HG02943 (cell line): Measurements from ENCODE around the gene DSTN.

Experiments
- ATAC-seq: cut with Tn5 transposase; IDR thresholded peaks from one replicate; pipeline ENCODE4 v1.9.1; 2021; ENCODE audit warnings: mild to moderate bottlenecking, low read depth, moderate library complexity; ENCODE audit not compliant: unreplicated experiment

The DSTN gene

DNA sequence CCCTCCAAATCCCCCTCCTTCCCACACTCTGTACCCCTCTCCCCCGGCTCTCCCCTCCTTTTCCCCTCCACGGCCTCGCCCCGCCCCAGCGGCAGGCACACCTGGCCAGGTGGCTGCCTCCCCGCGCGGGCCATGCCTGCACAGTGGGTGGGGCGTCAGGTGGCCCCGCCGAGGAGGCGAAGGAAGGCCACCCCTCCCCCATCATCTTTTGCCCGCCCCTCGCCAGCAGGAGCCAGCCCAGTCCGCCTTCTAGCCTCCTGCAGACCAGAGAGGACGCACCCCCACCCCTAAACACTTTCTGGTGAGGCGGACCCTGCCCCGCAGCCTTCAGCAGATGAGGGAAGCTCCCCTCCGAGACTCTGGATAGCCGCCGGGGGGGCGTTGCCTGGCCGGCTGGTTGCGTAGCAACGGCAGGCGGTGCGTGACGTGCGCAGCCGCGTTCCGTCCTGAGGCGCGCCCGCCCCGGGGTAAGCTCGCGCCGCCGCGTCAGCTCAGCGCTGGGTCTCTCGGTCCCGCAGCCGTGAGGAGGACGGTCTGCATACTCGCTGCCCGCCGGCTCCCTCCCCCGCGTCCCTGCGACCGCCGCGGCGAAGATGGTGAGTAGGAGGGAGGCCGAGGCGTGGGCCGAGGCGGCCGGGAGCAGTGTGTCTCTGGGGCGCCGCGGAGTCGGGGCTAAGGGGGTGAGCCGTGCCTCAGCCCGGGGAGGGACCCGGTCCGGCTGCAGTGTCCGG, at the start of gene DSTN:
TSS of gene DSTN (plus strand) at position 460 of the 731 bp plus-strand sequence. CDS start at position 594, 134 bp downstream.
- ATAC-seq, result peak; percentile 81

DNA sequence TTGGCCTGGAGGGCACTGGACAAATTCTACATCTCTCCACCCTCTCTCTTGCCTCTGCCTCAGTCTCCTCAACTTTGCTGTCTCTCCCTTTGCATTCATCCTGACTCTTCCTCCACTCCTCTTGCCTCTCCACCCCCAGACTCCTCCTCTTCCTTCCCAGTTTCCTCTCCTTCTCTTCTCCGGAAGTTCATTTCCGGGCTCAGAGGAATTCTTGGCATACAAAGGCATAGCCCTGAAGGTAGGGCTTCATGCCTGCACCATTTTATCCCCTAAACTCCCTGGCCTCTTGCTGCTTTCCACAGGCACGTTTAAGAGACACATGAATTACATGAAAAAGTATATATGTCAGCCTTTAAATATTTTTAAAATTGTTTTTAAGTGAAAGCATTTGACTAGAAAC, 49.3 kb upstream of the DSTN start:
- ATAC-seq, result no peak

DNA sequence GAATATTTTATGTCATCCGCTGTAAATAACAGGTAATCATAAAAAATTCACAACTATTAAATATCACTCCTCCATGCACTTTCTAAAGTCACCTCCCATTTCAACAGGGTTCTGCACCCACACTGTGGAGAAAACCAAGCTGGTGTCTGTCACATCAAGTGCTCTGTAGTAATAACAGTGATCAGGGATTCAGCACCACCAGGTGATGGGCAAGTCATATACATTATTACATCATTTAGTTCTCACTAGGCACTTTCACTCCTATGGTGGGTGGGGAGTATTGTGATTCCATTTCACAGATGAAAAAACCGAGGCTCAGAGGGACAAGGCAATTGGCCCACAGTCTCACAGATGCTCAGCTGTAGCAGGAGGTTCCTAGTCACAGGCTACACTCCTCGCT, 47.3 kb upstream of the DSTN start:
- ATAC-seq, result no peak

DNA sequence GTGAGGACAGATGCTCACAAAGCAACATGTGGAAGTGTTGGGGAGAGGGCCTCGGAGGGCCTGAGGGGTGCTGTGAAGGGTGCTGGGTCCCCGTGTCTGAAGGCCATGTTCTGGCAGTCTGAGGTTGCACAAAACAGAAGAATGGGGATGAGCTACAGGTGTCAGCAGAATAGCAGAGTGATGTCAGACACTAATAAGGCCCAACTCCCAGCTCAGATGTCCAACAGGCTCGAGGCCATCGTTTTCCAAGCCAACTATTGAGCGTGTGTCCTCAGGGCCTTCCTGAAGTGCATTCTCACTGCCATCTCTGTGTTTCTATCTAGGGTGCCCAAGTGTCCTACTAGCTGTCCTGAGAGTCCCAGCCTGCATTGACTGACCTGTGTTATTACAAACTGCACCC, 46.5 kb upstream of the DSTN start:
- ATAC-seq, result no peak

DNA sequence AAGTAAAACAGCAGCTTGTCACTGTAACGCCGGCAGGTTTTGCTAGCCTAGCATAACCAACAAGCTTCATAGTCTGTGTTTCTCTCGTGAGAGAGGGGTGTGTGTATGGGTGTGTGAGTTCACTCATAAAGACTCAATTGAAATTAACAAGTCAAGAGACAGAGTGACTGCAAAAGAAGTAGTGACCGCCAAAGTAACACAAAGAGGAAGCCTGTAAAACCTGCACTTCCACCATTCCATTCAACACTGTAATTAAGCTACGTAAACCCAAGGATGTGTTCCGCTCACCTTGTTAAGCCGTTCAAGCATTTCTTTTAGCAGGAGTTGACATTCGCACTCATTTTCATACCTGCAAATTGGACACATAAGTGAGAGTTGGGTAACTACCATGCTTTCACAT, 45.3 kb upstream of the DSTN start:
- ATAC-seq, result no peak

DNA sequence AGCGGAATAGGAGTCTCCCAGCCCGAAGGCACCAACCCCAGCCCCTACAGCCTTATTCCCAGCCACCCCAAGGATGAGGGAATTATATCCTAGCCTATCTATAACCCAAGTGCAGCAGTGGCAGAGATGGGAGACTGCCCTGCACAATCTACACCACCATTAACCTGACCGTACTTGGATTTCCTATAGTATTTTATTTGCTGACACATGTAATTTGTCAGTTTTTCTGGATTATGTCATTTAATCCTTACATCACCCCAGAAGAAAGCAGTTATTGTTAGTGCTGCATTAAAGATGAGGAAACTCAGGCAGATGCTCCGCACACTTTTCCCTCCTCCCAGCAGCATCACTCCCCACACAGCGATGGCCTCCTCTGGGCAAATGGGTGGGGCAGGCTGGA, 44.7 kb upstream of the DSTN start:
- ATAC-seq, result no peak

DNA sequence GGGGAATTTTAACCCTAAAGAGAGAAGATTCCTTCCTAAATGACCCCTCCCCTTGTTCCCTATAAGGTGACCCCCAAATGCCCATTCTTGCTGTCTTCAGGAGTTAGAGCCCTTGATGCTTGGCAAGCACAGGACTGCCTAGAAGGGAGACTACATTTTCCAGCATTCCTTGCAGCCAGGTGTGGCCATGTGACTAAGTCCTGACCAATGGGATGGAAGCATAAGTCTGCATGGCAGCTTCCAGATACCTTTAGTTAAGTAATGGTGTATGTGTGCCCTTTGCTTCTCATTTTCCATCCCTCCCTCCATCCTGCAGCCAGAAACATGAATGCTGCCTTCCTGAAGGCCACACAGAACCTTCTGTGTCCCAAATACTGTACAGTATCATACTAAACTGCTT, 44.2 kb upstream of the DSTN start:
- no peak for ATAC-seq

DNA sequence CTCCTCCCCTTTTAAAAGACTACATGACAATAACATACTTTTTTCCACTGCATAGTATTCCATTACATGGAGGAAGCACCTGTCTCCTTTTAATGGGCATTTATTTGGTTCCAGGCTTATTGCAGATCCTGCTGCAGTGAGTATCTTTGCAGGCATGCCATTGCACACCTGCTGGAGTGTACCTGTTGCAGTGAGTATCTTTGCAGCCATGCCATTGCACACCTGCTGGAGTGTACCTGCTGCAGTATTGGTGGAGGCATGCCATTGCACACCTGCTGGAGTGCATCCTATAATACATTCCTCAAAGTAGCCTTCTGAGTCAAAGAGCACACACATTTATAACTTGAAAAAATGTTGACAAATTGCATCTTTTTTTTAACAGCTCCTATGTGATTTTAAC, 40.3 kb upstream of the DSTN start:
- ATAC-seq, result no peak

DNA sequence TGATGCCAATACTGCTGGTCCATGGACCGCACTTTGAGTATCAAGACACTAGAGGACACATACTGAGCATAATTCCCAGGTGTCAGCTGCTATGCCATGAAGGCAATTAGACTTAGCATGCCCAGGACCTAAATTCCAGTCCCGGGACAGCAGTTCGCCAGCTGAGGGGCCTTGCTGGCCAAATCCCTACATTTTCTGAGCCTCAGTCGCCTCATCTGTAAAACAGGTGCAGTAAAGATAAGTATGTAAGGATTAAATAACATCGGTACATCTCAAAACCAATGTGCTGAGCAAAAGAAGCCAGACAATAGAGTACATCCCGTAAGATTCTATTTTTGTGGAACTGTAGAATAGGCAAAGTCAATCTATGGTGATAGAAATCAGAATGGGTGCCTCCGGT, 39.7 kb upstream of the DSTN start:
- ATAC-seq, result no peak

DNA sequence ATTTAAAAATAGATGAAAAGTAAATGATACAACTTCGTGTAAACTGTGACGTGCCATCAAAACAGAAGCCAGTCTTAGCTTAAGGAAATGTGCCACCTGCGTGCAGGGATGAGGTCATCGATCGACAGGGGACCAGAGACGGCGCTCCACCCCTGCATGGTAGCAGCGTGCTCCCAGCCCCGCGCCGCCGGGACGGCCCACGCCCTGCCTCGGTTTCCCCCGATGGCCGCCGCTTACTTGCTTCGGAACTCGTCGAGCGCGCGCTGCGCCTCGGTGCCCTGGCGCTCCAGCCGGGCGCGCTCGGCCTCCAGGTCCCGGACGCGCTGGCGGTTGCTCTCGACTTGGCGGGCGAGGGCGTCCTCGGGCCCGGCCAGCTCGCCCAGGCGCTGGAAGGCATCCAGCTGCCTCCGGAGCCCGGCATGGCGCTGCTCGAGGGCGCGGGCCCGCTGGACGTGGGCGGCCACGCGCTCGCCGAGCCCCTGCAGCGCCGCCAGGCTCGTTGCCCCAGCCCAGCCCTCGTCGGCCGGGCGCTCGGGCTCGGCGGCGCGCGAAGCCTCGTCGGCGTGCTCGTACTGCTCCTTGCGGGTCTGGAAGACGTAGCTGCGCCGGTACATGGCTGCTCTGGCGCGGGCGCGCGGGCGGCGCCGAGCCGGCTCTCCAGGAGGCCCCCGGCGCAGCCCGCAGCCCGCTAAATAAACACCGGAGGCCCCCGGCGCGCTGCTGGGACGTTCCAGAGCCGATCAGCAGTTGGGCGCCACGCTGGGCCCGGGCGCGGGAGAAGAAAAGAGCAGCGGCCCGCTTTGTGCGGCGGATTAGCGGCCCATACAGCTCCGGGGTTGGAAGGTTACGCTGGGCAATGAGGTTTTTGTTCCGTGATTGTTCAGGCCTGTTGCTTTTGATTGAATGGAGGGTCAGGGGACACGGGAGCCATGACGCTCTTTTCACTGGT, 38.9 kb upstream of the DSTN start, which contains the start of gene BFSP1:
TSS of gene BFSP1 (minus strand) at position 664 of the 949 bp plus-strand sequence. CDS start at position 614, 50 bp downstream.
- ATAC-seq, result no peak

DNA sequence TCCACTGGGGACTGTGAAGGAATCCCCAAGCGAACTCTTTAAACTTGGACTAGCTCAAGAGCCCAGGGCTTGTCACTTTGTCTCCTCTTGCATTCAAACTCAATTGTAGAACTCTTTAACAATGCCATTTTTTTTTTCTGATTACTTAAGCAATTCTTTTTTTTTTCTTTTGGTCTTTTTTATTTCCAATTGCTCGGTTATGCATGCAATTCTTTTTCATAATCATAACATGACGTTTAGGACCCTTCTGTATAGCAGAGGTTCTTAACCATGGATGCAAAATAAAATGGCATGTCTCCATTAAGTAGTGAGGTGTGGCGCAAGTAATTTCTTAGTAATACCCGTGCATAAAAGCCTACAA, 38.2 kb upstream of the DSTN start:
- no peak for ATAC-seq

DNA sequence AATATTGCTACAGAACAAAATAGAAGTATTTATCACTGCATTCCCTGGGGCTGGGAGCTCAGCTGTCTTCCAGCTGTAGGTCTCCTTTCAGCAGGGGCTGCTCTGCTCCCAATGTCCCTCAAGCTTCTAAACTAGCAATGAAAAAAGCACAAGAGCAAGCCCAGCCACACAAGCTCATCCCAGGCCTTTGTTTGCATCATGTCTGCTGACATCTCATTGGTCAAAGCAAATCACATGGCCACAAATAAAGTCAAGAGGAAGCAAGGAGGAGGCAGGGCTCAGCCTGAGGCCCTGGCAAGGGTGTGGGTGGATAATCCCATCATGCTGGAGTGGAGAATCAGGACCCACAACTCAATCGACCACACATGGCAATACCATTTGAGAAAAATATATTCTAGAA, 36.5 kb upstream of the DSTN start:
- no peak for ATAC-seq

DNA sequence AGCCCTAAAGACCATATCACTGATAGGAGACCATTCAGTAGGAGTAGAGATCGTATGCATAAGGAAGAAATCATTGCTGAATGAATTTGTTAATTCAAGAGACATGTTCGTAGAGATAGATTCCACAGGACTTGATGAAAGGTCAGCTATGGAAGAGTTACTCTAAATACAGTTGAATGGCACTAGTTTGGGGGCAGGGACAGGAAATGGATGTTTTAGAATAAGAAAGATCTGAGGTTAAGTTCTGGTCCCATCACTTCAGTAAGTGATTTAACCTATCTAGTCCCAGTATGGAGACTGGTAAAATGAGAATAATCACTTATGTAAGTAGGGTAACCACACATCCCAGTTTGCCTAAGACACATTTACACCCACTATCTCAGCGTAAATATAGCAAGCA, 35.8 kb upstream of the DSTN start:
- ATAC-seq, result no peak

DNA sequence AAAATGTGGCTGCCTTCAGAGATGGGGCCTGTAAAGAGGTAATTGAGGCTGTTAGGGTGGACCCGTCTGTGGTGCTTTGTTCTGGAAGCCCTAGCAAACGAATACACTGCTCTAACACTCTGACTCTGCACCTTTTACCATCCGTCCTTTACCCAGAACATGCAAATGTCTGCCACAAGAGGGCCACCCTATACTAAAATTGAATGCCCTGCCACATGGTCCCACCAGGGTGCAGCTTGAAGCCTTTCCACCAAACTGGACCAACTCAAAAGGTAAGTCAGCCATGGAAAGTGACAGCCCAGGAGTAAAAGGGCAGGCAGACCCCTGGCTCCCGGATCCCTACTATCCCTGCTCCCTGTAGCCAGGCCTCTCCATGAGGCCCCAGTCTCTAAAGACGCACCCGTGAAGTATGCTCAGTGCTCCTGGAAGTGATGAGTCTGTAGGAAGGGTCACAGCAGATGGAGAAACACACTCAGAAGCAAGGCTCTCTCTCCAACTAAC, 32.9 kb upstream of the DSTN start:
- peak; percentile 77 for ATAC-seq

DNA sequence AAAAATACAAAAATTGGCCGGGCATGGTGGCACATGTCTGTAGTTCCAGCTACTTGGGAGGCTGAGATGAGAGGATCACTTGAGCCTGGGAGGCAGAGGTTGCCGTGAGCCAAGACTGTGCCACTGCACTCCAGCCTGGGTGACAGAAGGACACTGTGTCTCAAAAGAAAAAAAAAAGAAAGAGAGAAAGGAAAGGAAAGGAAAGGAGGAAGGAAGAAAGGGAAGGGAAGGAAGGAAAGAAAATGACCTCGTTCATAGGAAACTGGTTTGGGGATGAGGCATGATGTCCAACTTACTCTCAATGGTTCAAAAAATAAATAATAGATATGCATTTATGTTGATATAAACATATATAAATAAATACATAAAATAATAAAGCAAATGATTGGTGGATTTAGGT, 31.9 kb upstream of the DSTN start:
- no peak for ATAC-seq

DNA sequence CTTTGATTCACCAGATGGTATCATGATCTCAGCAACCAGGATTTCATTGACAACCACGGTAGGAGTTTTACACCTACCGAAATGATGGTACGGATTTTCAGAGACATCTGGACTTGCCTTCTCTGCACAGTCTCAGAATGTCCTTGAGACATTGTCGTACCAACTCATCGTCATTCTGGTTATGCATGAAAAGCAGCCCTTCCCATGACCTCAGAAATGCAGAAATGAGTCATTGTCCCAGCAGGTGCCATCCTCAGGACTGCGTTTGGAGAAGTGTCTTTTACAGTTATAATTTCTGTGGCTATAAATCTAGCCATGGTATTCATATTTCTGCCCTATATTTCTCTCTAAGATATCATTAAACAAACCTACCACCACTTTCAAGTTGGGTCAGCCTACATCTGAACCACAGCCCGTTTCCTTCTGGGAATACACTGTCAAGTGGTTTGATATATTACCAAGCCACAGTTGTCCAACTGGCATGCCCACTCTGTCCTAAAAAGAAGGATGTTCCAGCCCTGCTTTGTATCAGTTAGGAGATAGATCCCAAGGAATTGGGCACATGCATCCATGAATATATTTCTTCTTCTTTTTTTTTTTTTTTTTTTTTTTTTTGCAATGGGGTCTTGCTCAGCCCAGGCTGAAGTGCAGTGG, 31.2 kb upstream of the DSTN start:
- ATAC-seq, result peak; percentile 58

DNA sequence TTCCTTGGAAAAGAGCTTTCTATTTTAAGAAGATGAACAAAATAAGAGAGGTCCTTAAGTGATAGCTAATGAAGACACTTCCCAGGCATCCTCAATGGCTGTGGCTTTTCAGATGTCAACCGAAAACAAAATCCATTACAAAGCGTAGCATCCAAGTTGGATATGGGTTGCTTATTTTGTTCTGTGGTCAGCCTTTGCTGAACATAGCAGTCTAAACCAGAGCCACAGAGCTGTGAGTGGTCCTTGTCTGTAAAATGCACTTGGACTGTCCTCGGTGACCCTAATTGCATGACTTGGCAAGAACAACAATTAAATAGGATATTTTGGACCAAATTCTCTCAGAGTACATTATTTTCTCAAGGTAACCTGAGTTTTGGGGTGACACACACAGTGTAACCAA, 28.3 kb upstream of the DSTN start:
- ATAC-seq, result no peak

DNA sequence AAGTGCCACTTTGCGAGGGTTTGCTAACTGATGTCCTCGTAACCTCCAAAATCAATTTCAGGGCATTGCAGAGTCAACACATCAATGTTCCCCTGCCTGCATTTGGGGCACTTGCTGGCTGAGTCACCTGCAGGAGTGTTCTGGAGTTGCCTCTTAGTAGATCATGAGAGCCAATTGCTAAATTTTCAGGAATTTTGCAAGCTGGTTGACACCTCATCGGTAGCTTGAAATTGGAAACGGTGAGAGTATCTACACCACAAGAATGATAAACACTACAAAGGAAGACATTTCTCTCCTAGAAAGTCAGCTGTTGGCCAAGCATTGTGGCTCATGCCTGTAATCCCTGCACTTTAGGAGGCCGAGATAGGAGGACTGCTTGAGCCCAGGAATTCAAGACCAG, 27.9 kb upstream of the DSTN start:
- ATAC-seq, result no peak

DNA sequence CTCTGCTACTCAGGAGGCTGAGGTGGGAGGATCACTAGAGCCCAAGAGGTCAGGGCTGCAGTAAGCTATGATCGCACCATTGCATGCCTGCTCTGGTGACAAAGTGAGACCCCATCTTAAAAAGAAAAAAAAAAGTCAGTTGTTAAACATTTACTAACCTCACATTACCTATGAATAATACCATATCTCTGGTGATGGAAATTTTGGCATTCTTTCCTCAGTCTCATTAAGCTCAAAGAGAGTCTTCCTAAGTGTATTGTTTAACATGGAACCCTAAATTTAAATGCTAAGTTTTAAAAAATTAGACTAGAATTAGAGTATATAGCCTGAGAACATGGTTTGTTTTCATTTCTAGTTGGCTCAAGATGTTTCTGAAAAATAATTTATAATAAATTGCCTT, 27.4 kb upstream of the DSTN start:
- ATAC-seq, result no peak

DNA sequence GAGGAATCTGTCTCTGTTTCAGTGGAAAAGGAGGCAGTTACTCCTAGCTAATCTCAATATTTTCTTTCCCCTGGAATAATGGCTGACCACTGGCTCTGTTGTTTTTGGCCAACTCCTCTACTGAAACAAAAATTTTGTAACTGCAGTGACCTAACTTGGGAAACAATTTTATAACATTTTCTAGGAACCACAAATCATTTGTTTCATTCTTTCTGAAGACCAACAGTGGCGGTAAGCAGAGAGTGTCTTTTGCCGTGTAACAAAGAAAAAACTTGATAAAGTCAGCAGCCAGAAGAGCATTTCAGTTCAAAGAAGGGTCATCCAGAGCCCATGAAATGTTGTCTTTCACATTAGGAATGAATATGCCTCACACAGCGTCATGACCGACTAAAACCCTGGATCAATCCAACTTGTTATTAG, 26.9 kb upstream of the DSTN start:
- no peak for ATAC-seq

DNA sequence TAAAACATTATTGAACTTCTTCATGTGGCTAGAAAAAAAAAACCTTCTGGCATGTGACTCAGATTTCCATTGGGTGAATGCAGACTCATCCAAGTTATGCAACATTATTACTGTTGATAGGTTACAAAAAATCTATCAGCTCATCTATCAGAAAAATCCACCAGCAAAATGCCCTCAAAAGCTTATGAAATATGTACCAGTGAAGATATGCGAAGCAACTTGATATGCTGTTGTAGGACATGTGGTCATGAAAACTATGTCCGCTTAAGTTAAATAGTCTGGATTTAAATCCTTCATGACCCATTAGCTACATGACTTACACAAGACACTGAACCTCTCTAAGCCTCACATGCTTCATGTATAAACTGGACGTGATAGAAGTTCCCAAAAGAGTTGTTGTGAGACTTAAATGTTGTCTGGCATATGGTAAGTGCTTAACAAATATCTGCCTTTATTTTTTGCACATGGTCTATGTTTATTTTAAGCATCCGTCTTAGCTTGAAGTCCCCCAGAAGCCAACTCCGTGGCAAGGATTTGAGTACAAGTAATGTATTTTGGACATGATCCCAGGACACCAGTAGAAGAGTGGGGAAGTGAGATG, 26.2 kb upstream of the DSTN start:
- ATAC-seq, result no peak
